ENCODE measurements around the gene SMIM17. TPM values are rescaled to one million over a fixed set of nuclear protein-coding genes. Genes with fewer than 3 reads are reported as not detected.

SMIM17 gene
- total RNA-seq = 0.33 and 0.34 TPM in 2 replicates

DNA sequence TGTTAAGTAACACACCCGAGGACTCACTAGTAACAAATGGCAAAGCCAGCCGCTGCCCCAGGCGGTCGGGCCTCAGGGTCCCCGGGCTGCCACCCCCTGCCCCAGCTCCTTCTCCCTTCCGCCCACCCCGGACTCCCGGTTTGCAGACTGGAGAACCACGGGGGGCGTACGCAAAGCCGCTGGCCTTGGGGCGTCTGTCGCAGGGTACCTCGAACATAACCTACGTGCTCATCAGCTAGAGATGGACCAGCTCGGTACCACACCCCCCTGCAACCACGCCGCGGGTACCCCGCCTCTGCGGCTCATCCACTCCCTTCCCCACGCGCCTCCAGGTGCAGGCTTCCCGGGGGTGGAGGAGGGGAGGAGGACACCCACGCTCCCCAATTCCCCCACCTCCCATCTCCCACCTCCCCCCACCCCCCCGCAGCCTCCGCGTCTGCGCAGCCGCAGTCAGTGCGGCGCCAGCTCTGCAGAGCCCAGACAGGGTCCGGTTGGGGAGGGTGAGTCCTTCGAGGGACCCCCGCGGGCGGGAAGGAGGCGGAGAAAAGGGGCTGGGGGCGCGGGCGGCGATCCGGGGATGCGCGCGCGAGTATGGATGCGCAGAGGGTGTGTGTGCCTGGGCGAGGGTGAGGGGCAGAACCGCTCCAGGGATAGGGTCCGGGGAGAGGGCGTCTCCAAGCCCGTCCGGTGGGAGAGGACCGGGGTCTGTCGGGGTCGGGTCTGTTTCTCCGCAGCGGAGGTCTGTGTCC lies at the start of gene SMIM17:
Gene SMIM17 (plus strand): TSS at position 449 of the 749 bp plus-strand sequence. CDS start 2,509 bp downstream, outside the sequence.

DNA sequence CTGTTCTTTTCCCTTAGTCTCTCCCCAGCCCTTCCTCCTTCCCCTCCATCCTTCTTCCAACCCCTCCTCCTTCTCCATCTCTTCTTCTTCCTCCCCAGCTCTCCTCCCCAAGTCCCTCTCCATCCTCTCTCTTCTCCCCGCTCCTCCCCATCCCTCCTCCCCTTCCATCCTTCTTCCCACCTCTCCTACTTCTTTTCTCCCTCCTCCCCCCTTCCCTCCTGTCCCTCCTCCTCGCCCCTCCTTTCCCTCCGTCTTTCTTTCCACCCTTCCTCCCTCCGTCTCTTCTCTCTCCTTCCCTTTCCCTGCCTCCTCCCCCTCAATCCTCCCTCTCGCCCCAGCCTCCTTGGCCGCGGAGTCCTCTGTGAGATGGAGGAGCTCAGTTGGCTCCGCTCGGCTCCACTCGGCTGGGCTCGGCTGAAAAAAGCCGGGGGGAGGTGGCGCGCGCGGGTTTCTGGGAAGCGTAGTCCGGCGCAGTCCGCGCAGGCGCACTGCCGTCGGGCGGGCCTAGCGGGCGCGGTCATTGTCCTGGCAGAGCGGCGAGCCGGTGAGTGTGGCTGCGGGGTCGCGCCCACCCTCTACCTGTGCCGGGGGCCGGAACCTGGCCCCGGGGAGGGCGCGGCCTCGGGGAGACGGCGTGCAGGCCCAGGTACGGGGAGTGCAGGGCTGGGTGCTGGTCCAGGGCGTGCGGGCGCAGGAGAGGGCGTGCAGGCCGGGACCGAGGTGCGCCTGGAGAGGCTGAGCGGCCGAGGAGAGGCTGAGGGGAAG lies 48.0 kb upstream of the SMIM17 start, which contains the start of gene ZNF71:
Gene ZNF71 (plus strand): TSS at position 520 of the 765 bp plus-strand sequence. CDS start 6,257 bp downstream, outside the sequence.

GRCh38 chr19:56671613-56671994 lies 28.6 kb downstream of the SMIM17 start, which contains the start of gene ZNF835:
TSS of gene ZNF835 (minus strand) at chr19:56671757. CDS start at chr19:56665198, 6,559 bp downstream.

Other genes with a start within 250 kb of the SMIM17 start
- gene ZNF582, start 249.6 kb upstream of the SMIM17 start, total RNA-seq = 3.8 and 3.9 TPM in 2 replicates
- gene ZNF583, start 238.8 kb upstream of the SMIM17 start, total RNA-seq = 3.8 and 4.5 TPM in 2 replicates
- 2.1 and 2.3 TPM in 2 replicates for gene ZNF667, start 165.8 kb upstream of the SMIM17 start, total RNA-seq
- gene ZNF471, start 135.3 kb upstream of the SMIM17 start, total RNA-seq = 1.3 and 1.4 TPM in 2 replicates
- 5.7 and 7.3 TPM in 2 replicates for gene ZFP28, start 104.2 kb upstream of the SMIM17 start, total RNA-seq
- 3.7 and 5.1 TPM in 2 replicates for gene ZNF470, start 75.7 kb upstream of the SMIM17 start, total RNA-seq
- gene ZNF71, start 47.9 kb upstream of the SMIM17 start, total RNA-seq = 9.1 and 10.3 TPM in 2 replicates
- under 0.01 TPM in 1 of 2 replicates, not detected in the other for gene ZNF835, start 28.6 kb downstream of the SMIM17 start, total RNA-seq
- 0.17 and 0.22 TPM in 2 replicates for gene PEG3, start 197.6 kb downstream of the SMIM17 start, total RNA-seq
- gene ZIM2, start 197.6 kb downstream of the SMIM17 start, total RNA-seq = not detected in 2 replicates

Data from dermis lymphatic vessel endothelial cell (primary cell).